Measurements from ENCODE around the gene NBAS.

Gene NBAS

GRCh38 chr2:15425712-15426111 lies 135.4 kb downstream of the NBAS start:
- in situ Hi-C loops (cut with HindIII; ENCODE audit: low sequenced_read_pairs), result no loop called here
- no peak for TF ChIP-seq CTCF (IDR thresholded peaks at IDR 0.05; ENCODE audit: low read depth, low read length, missing control alignments)
- H3K4me3 ChIP-seq (ENCODE audit: low read depth, low read length), result no peak overlapping the region
- no peak for DNase-seq (ENCODE audit: low read depth)

- in situ Hi-C loops (cut with HindIII; ENCODE audit: low sequenced_read_pairs), result no loop called here
- no peak for TF ChIP-seq CTCF (IDR thresholded peaks at IDR 0.05; ENCODE audit: low read depth, low read length, missing control alignments)
- H3K4me3 ChIP-seq (ENCODE audit: low read depth, low read length), result no peak overlapping the region
- DNase-seq (ENCODE audit: low read depth), result no peak
These were observed 139.4 kb downstream of the NBAS start for GRCh38 chr2:15421753-15422152.

- no peak for DNase-seq (ENCODE audit: low read depth)
- in situ Hi-C loops (cut with HindIII; ENCODE audit: low sequenced_read_pairs), result no loop called here
- TF ChIP-seq CTCF (IDR thresholded peaks at IDR 0.05; ENCODE audit: low read depth, low read length, missing control alignments), result no peak
- H3K4me3 ChIP-seq (ENCODE audit: low read depth, low read length), result no peak overlapping the region
These were observed 145.4 kb downstream of the NBAS start for GRCh38 chr2:15415748-15416147.

GRCh38 chr2:15412779-15413178 lies 148.4 kb downstream of the NBAS start:
- H3K4me3 ChIP-seq (ENCODE audit: low read depth, low read length), result no peak overlapping the region
- no peak for TF ChIP-seq CTCF (IDR thresholded peaks at IDR 0.05; ENCODE audit: low read depth, low read length, missing control alignments)
- in situ Hi-C loops (cut with HindIII; ENCODE audit: low sequenced_read_pairs), result no loop called here
- no peak for DNase-seq (ENCODE audit: low read depth)

GRCh38 chr2:15412309-15412708 lies 148.8 kb downstream of the NBAS start:
- in situ Hi-C loops (cut with HindIII; ENCODE audit: low sequenced_read_pairs), result no loop called here
- TF ChIP-seq CTCF (IDR thresholded peaks at IDR 0.05; ENCODE audit: low read depth, low read length, missing control alignments), result no peak
- H3K4me3 ChIP-seq (ENCODE audit: low read depth, low read length), result no peak overlapping the region
- DNase-seq (ENCODE audit: low read depth), result no peak

- no peak overlapping the region for H3K4me3 ChIP-seq (ENCODE audit: low read depth, low read length)
- no peak for DNase-seq (ENCODE audit: low read depth)
- in situ Hi-C loops (cut with HindIII; ENCODE audit: low sequenced_read_pairs), result no loop called here
- TF ChIP-seq CTCF (IDR thresholded peaks at IDR 0.05; ENCODE audit: low read depth, low read length, missing control alignments), result no peak
These were observed 150.2 kb downstream of the NBAS start for GRCh38 chr2:15410884-15411283.

- no peak overlapping the region for H3K4me3 ChIP-seq (ENCODE audit: low read depth, low read length)
- in situ Hi-C loops (cut with HindIII; ENCODE audit: low sequenced_read_pairs), result no loop called here
- no peak for TF ChIP-seq CTCF (IDR thresholded peaks at IDR 0.05; ENCODE audit: low read depth, low read length, missing control alignments)
These were observed 152.4 kb downstream of the NBAS start for GRCh38 chr2:15408759-15409158.

More at GRCh38 chr2:15408759-15409158, 152.4 kb downstream of the NBAS start:
- DNase-seq (ENCODE audit: low read depth), result no peak
